ENCODE data around the gene EED. TPM values are rescaled to one million over a fixed set of nuclear protein-coding genes. Genes with fewer than 3 reads are reported as not detected.

Gene EED
- total and polyA plus RNA-seq, 9 of the 15 experiments (the other 6 are each of a cell fraction or from before 2014, with no cell fraction given), result 33.0 to 110 (median 55.1) TPM

GRCh38 chr11:86274999-86275398 lies 30.4 kb downstream of the EED start (continued):
- TF ChIP-seq ZNF318 (IDR thresholded peaks at IDR 0.05; ENCODE audit: borderline replicate concordance in 1 of 2, low read depth in 1 of 2) (no peak), ILK (tag; IDR thresholded peaks at IDR 0.05; ENCODE audit: borderline replicate concordance, low read depth) (no peak), THRAP3 (IDR thresholded peaks at IDR 0.05; ENCODE audit: borderline replicate concordance) (no peak), ZBTB49 (CRISPR knock-in tag; IDR thresholded peaks at IDR 0.05; ENCODE audit: borderline replicate concordance) (no peak), SMARCA5 (IDR thresholded peaks at IDR 0.05) (no peak), BRF2 (IDR thresholded peaks at IDR 0.05; ENCODE audit: borderline replicate concordance, insufficient read depth, insufficient read length) (no peak), CREB1 (IDR thresholded peaks at IDR 0.05) (no peak), CREB1 (CRISPR knock-in tag; IDR thresholded peaks at IDR 0.05) (no peak)
